DOHH2 (cell line): ENCODE measurements around the gene TMEM271.

Experiments
- H3F3A ChIP-seq: fragments of 200-600 bp; sonication (generic), shearing (Covaris generic); 2 replicates; pipeline ENCODE4 v1.6.0; 2016; ENCODE audit warnings: antibody characterized with exemption, mild to moderate bottlenecking; ENCODE audit not compliant: control insufficient read depth, insufficient read depth
- H3K27ac ChIP-seq: fragments of 200-600 bp; sonication (generic); 2 replicates; pipeline ENCODE4 v1.5.1; 2014; ENCODE audit warnings: low read depth, mild to moderate bottlenecking, low read length, moderate library complexity
- H3K27me3 ChIP-seq: fragments of 200-600 bp; sonication (generic); 2 replicates; pipeline ENCODE4 v1.6.1; 2014; ENCODE audit warnings: mild to moderate bottlenecking, low read length, mixed read lengths; ENCODE audit not compliant: control insufficient read depth
- H3K36me3 ChIP-seq: fragments of 200-600 bp; sonication (generic); 2 replicates; pipeline ENCODE4 v1.6.1; 2014; ENCODE audit warnings: mild to moderate bottlenecking, low read length, moderate library complexity, mixed read lengths; ENCODE audit not compliant: control insufficient read depth
- H3K4me1 ChIP-seq: fragments of 200-600 bp; sonication (generic); 2 replicates; pipeline ENCODE4 v1.6.1; 2014; ENCODE audit warnings: mild to moderate bottlenecking, low read length, mixed read lengths; ENCODE audit not compliant: control insufficient read depth
- H3K4me2 ChIP-seq: fragments of 200-600 bp; sonication (generic); 2 replicates; pipeline ENCODE4 v1.6.0; 2014; ENCODE audit warnings: mild to moderate bottlenecking, low read length, moderate library complexity
- H3K4me3 ChIP-seq: fragments of 200-600 bp; sonication (generic); 2 replicates; pipeline ENCODE4 v1.5.1; 2014; ENCODE audit warnings: mild to moderate bottlenecking, low read length, mixed read lengths
- H3K79me2 ChIP-seq: fragments of 200-600 bp; sonication (generic); 2 replicates; pipeline ENCODE4 v1.6.1; 2014; ENCODE audit warnings: mild to moderate bottlenecking, low read length, mixed read lengths; ENCODE audit not compliant: control insufficient read depth
- H3K9me2 ChIP-seq: fragments of 200-600 bp; sonication (generic); replicated peaks from 2 replicates; pipeline ENCODE4 v1.6.1; 2014; ENCODE audit warnings: mild to moderate bottlenecking, low read length, mixed read lengths; ENCODE audit not compliant: control insufficient read depth
- H3K9me3 ChIP-seq: fragments of 200-600 bp; sonication (generic); 2 replicates; pipeline ENCODE4 v1.6.1; 2014; ENCODE audit warnings: antibody characterized with exemption, low read length, mixed read lengths; ENCODE audit not compliant: control insufficient read depth, insufficient read depth
- H4K20me1 ChIP-seq: fragments of 200-600 bp; sonication (generic); 2 replicates; pipeline ENCODE4 v1.6.0; 2014; ENCODE audit warnings: low read depth, mild to moderate bottlenecking, antibody characterized with exemption, low read length, moderate library complexity; ENCODE audit not compliant: control insufficient read depth, insufficient read depth
- CTCF ChIP-seq: fragments of 200-600 bp; sonication (generic); IDR thresholded peaks from one replicate; pipeline ENCODE4 v1.5.1; 2014; ENCODE audit warnings: antibody characterized with exemption, mild to moderate bottlenecking, low read depth, low read length; ENCODE audit not compliant: poor library complexity, severe bottlenecking
- EZH2phosphoT487 ChIP-seq: fragments of 200-600 bp; sonication (generic); IDR thresholded peaks from 2 replicates; pipeline ENCODE4 v1.6.1; 2017; ENCODE audit warnings: borderline replicate concordance, mild to moderate bottlenecking, antibody characterized with exemption, low read length, moderate library complexity, mixed read lengths

TMEM271 gene

GRCh38 chr4:601612-602558 is 25.8 kb upstream of the TMEM271 start:
- Histone ChIP-seq H3K4me2 (no peak overlapping the region), H3K9me2 (no peaks in the 10 kb centered on the region), H3K27ac (no peak overlapping the region), H3K9me3 (no peaks in the 10 kb centered on the region; the same call in 1 of the 2 replicates), H3K79me2 (no peaks in the 10 kb centered on the region), H3K36me3 (no peaks in the 10 kb centered on the region), H3F3A (no peaks in the 10 kb centered on the region), H4K20me1 (no peaks in the 10 kb centered on the region), H3K4me1 (peaks cover 3% of the 10 kb centered on the region; the same call in 1 of the 2 replicates), H3K4me3 (no peak overlapping the region), H3K27me3 (no peaks in the 10 kb centered on the region)
- no peak for TF ChIP-seq EZH2phosphoT487
- no peak for TF ChIP-seq CTCF

GRCh38 chr4:600850-601515 is 24.9 kb upstream of the TMEM271 start:
- Histone ChIP-seq H3K9me2 (no peaks in the 10 kb centered on the region), H3F3A (no peaks in the 10 kb centered on the region), H3K27me3 (no peaks in the 10 kb centered on the region), H3K27ac (no peak overlapping the region), H3K4me1 (peaks cover 3% of the 10 kb centered on the region; the same call in 1 of the 2 replicates), H3K9me3 (no peaks in the 10 kb centered on the region; the same call in 1 of the 2 replicates), H4K20me1 (no peaks in the 10 kb centered on the region), H3K79me2 (no peaks in the 10 kb centered on the region), H3K4me2 (no peak overlapping the region), H3K36me3 (no peaks in the 10 kb centered on the region), H3K4me3 (no peak overlapping the region)
- TF ChIP-seq EZH2phosphoT487 (no peak), CTCF (no peak)

- H3K79me2 ChIP-seq: no peaks in the 10 kb centered on the region
- H3F3A ChIP-seq: no peaks in the 10 kb centered on the region
- H4K20me1 ChIP-seq: no peaks in the 10 kb centered on the region
- H3K9me2 ChIP-seq: no peaks in the 10 kb centered on the region
- H3K4me3 ChIP-seq: no peak overlapping the region
- H3K9me3 ChIP-seq: no peaks in the 10 kb centered on the region; the same call in 1 of the 2 replicates
- no peaks in the 10 kb centered on the region for H3K36me3 ChIP-seq
- H3K27me3 ChIP-seq: no peaks in the 10 kb centered on the region
- no peak overlapping the region for H3K4me2 ChIP-seq
- no peak for TF ChIP-seq EZH2phosphoT487
- no peak for TF ChIP-seq CTCF
- H3K4me1 ChIP-seq: peaks cover 3% of the 10 kb centered on the region; the same call in 1 of the 2 replicates
- H3K27ac ChIP-seq: no peak overlapping the region
These were observed 24.1 kb upstream of the TMEM271 start for GRCh38 chr4:600166-600565.
